Measurements from ENCODE around the gene MIXL1.

- TF ChIP-seq, protein P1, sequence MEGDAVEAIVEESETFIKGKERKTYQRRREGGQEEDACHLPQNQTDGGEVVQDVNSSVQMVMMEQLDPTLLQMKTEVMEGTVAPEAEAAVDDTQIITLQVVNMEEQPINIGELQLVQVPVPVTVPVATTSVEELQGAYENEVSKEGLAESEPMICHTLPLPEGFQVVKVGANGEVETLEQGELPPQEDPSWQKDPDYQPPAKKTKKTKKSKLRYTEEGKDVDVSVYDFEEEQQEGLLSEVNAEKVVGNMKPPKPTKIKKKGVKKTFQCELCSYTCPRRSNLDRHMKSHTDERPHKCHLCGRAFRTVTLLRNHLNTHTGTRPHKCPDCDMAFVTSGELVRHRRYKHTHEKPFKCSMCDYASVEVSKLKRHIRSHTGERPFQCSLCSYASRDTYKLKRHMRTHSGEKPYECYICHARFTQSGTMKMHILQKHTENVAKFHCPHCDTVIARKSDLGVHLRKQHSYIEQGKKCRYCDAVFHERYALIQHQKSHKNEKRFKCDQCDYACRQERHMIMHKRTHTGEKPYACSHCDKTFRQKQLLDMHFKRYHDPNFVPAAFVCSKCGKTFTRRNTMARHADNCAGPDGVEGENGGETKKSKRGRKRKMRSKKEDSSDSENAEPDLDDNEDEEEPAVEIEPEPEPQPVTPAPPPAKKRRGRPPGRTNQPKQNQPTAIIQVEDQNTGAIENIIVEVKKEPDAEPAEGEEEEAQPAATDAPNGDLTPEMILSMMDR (IDR thresholded peaks at IDR 0.05 in 8 of 11, conservative IDR thresholded peaks at IDR 0.05 in 3 of 11), result no peak
- no peak for TF ChIP-seq POLR2A (IDR thresholded peaks at IDR 0.05)
- no peak for TF ChIP-seq POLR2AphosphoS5 (IDR thresholded peaks at IDR 0.05)
These were observed 16.4 kb upstream of the MIXL1 start for GRCh38 chr1:226207048-226207447.
